HCT116 (cell line): Measurements from ENCODE around the gene HAPLN2. TPM values are rescaled to one million over a fixed set of nuclear protein-coding genes. Genes with fewer than 3 reads are reported as not detected.

Experiments
- ATAC-seq: fragments of 200-7000 bp; cut with Tn5 transposase; 2 replicates; pipeline ENCODE4 v1.9.1; 2020; ENCODE audit warnings: mild to moderate bottlenecking, moderate library complexity
- BruUV-seq: library from RNA; stranded (reverse); fragments of 400-500 nt; replicated peaks from 2 replicates; lab custom pipeline; 2021; lab: Mats Ljungman, UMichigan
- CTCF ChIA-PET: fragments of 300-600 bp; sonication (Branson Sonifier 250); formaldehyde crosslinking; loops from one replicate; lab custom pipeline; 2021; ENCODE audit warnings: antibody characterized with exemption; lab: Charles Lee
- POLR2A ChIA-PET: fragments of 300-600, 350-600 bp; sonication (Branson Sonifier 250); formaldehyde crosslinking; loops from one replicate; lab custom pipeline; 2021; ENCODE audit warnings: antibody characterized with exemption; lab: Charles Lee
- RAD21 ChIA-PET, 2 experiments: fragments of 300-600 bp; sonication (Branson Sonifier 250); formaldehyde crosslinking; loops; one replicate each; lab custom pipeline; 2023; ENCODE audit warnings: low total read pairs in 2 of 2; ENCODE audit not compliant: uncharacterized antibody in 2 of 2, unreplicated experiment in 2 of 2, low non-redundant PET in 1 of 2; lab: Charles Lee
- DNase-seq: peaks from one replicate; pipeline ENCODE4 v3.0.0-alpha.2; 2010; ENCODE audit warnings: low read depth, low spot score
- H2AFZ ChIP-seq: fragments of 200-600 bp; shearing (Covaris generic), sonication (generic); 2 replicates; pipeline ENCODE4 v1.6.1; 2017; ENCODE audit warnings: low read depth, mixed run types, mixed read lengths, antibody characterized with exemption, low read length; ENCODE audit not compliant: poor library complexity, severe bottlenecking
- H3K27ac ChIP-seq: 2 replicates; pipeline ENCODE4 v1.5.1; 2012; ENCODE audit warnings: low read depth, low read length
- H3K27me3 ChIP-seq: fragments of 200-600 bp; sonication (generic); 2 replicates; pipeline ENCODE4 v1.6.1; 2016; ENCODE audit warnings: mixed run types, low read length, mixed read lengths; ENCODE audit not compliant: insufficient read depth
- H3K36me3 ChIP-seq, 2 experiments: fragments of 200-500 bp in 1 of 2; fragments of 200-600 bp in 1 of 2; sonication (Bioruptor generic) in 1 of 2; sonication (generic) in 1 of 2; 2 replicates each; pipeline versions ENCODE4 v1.5.1 to v1.6.1; 2014 to 2016; ENCODE audit warnings: low read length in 2 of 2, inconsistent platforms in 1 of 2, mixed read lengths in 1 of 2, mixed run types in 1 of 2; ENCODE audit not compliant: insufficient read depth in 2 of 2, control insufficient read depth in 1 of 2
- H3K4me1 ChIP-seq, 2 experiments: fragments of 200-600 bp in 1 of 2; sonication (generic) in 1 of 2; 2 replicates each; pipeline versions ENCODE4 v1.5.1 to v1.6.1; 2012 to 2017; ENCODE audit warnings: low read length in 2 of 2, inconsistent platforms in 1 of 2, mild to moderate bottlenecking in 1 of 2, mixed read lengths in 1 of 2, mixed run types in 1 of 2, moderate library complexity in 1 of 2; ENCODE audit not compliant: insufficient read depth in 2 of 2, control insufficient read depth in 1 of 2
- H3K4me2 ChIP-seq: fragments of 200-600 bp; sonication (generic); 2 replicates; pipeline ENCODE4 v1.6.1; 2017; ENCODE audit warnings: mixed run types, low read length, mixed read lengths
- H3K4me3 ChIP-seq, 2 experiments: fragments of 200-600 bp in 1 of 2; sonication (generic) in 1 of 2; replicated peaks in 1 of 2; 2 replicates each; pipeline ENCODE4 v1.5.1; 2011 to 2016; ENCODE audit warnings: low read length in 2 of 2, control low read depth in 1 of 2, low read depth in 1 of 2, mild to moderate bottlenecking in 1 of 2, mixed read lengths in 1 of 2, mixed run types in 1 of 2
- H3K79me2 ChIP-seq: fragments of 200-600 bp; sonication (generic); 2 replicates; pipeline ENCODE4 v1.6.1; 2017; ENCODE audit warnings: mild to moderate bottlenecking, mixed run types, low read length, moderate library complexity, mixed read lengths; ENCODE audit not compliant: insufficient read depth
- H3K9ac ChIP-seq: fragments of 200-600 bp; sonication (generic); 2 replicates; pipeline ENCODE4 v1.6.1; 2016; ENCODE audit warnings: low read length, mixed read lengths
- H3K9me2 ChIP-seq: fragments of 200-600 bp; sonication (generic), shearing (Covaris generic); 2 replicates; pipeline ENCODE4 v1.6.1; 2017; ENCODE audit warnings: mixed run types, mild to moderate bottlenecking, moderate library complexity; ENCODE audit not compliant: insufficient read depth
- H3K9me3 ChIP-seq, 2 experiments: fragments of 200-500 bp in 1 of 2; fragments of 200-600 bp in 1 of 2; sonication (Bioruptor generic) in 1 of 2; sonication (generic) in 1 of 2; 2 replicates each; pipeline ENCODE4 v1.6.1; 2014 to 2017; ENCODE audit warnings: low read length in 2 of 2, mixed read lengths in 2 of 2, inconsistent platforms in 1 of 2, low read depth in 1 of 2, mild to moderate bottlenecking in 1 of 2, mixed run types in 1 of 2, moderate library complexity in 1 of 2; ENCODE audit not compliant: control insufficient read depth in 1 of 2, insufficient read depth in 1 of 2
- H4K20me1 ChIP-seq: fragments of 200-600 bp; sonication (generic), shearing (Covaris generic); 2 replicates; pipeline ENCODE4 v1.6.1; 2017; ENCODE audit warnings: mixed run types, mild to moderate bottlenecking, moderate library complexity; ENCODE audit not compliant: insufficient read depth
- CBX3 ChIP-seq: IDR thresholded peaks from 2 replicates; pipeline ENCODE4 v1.6.1; 2012; ENCODE audit warnings: low read depth
- CEBPB ChIP-seq: IDR thresholded peaks from 2 replicates; pipeline ENCODE4 v1.6.1; 2012; ENCODE audit warnings: low read depth
- EGR1 ChIP-seq: IDR thresholded peaks from 2 replicates; pipeline ENCODE4 v1.6.1; 2012; ENCODE audit warnings: low read depth
- ELF1 ChIP-seq: IDR thresholded peaks from 2 replicates; pipeline ENCODE4 v1.6.1; 2012; ENCODE audit warnings: low read depth, borderline replicate concordance
- EZH2 ChIP-seq: fragments of 200-600 bp; sonication (generic); IDR thresholded peaks from 2 replicates; pipeline ENCODE4 v1.6.1; 2017; ENCODE audit warnings: antibody characterized with exemption, mixed run types
- EZH2phosphoT487 ChIP-seq: fragments of 200-600 bp; IDR thresholded peaks from 2 replicates; pipeline ENCODE4 v1.6.1; 2018; ENCODE audit warnings: antibody characterized with exemption, borderline replicate concordance
- FOSL1 ChIP-seq: IDR thresholded peaks from 2 replicates; pipeline ENCODE4 v1.6.1; 2012; ENCODE audit warnings: low read depth
- POLR2AphosphoS5 ChIP-seq: IDR thresholded peaks from 2 replicates; pipeline ENCODE4 v1.6.1; 2011; ENCODE audit warnings: mild to moderate bottlenecking, low read depth, low read length, moderate library complexity
- RAD21 ChIP-seq: IDR thresholded peaks from 2 replicates; pipeline ENCODE4 v1.6.1; 2012; ENCODE audit warnings: low read depth, mild to moderate bottlenecking
- SIN3A ChIP-seq: IDR thresholded peaks from 2 replicates; pipeline ENCODE4 v1.6.1; 2012; ENCODE audit warnings: low read depth
- SRF ChIP-seq: IDR thresholded peaks from 2 replicates; pipeline ENCODE4 v1.6.1; 2012; ENCODE audit warnings: low read depth
- TCF7L2 ChIP-seq: IDR thresholded peaks from 2 replicates; pipeline ENCODE4 v1.7.0; 2011; ENCODE audit warnings: borderline replicate concordance, inconsistent platforms; ENCODE audit not compliant: insufficient read depth, insufficient read length; ENCODE audit errors: extremely low read depth
- YY1 ChIP-seq: IDR thresholded peaks from 2 replicates; pipeline ENCODE4 v1.6.1; 2011; ENCODE audit warnings: low read length, low read depth, moderate library complexity, mild to moderate bottlenecking; ENCODE audit not compliant: insufficient replicate concordance; ENCODE audit errors: extremely low read depth
- ZNF274 ChIP-seq: fragments of 200-500 bp; sonication (Bioruptor generic); IDR thresholded peaks from 2 replicates; pipeline ENCODE4 v1.6.1; 2014; ENCODE audit warnings: mild to moderate bottlenecking, low read depth, low read length, inconsistent platforms
- intact Hi-C: fragments of 100-400 bp; cut with micrococcal nuclease; formaldehyde crosslinking; loops from 2 replicates; pipeline ENCODE4 v1.10.0; 2022
- total RNA-seq: library from RNA; stranded (reverse); gene quantifications from one replicate; pipeline ENCODE4 v1.2.1, GENCODE V29; 2021; ENCODE audit not compliant: unreplicated experiment
- TF ChIP-seq, protein P1 (sequence below): IDR thresholded peaks from 2 replicates; pipeline ENCODE4 v1.6.1; 2012
- TF ChIP-seq, protein P2 (sequence below): IDR thresholded peaks from 2 replicates; pipeline ENCODE4 v1.6.1; 2012
- TF ChIP-seq, protein P3 (sequence below): IDR thresholded peaks from 2 replicates; pipeline ENCODE4 v1.6.1; 2011; ENCODE audit warnings: mild to moderate bottlenecking, low read length, moderate library complexity; ENCODE audit not compliant: insufficient replicate concordance; ENCODE audit errors: extremely low read depth

HAPLN2 gene
- total RNA-seq, 1 experiment from 2014 or later, result 0.54 TPM

DNA sequence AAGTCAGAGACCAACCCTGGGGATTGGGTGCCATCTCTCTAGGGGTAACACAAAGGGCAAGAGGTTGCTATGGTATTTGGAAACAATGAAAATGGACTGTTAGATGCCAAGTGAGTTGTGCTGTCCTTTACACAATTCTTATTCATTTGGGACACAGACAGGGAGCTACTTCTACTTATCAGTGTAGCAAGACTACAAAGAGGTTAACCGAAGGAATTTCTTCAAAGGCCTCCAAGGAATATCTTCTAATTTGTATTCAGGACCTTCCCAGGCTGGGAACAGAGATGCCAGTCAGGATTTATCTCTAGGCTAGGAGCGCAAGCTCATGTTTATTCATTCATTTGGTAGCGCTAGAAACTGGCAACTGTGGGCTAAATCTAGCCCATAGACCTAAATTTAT is 25.0 kb upstream of the HAPLN2 start:
- TF ChIP-seq, protein P1, sequence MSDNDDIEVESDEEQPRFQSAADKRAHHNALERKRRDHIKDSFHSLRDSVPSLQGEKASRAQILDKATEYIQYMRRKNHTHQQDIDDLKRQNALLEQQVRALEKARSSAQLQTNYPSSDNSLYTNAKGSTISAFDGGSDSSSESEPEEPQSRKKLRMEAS, result no peak
- no peak for TF ChIP-seq SIN3A
- no peak for TF ChIP-seq FOSL1
- no peak for TF ChIP-seq TCF7L2
- no peak; the same call in 1 of the 2 replicates for TF ChIP-seq POLR2AphosphoS5
- TF ChIP-seq SRF, result no peak
- no peak for TF ChIP-seq ZNF274
- TF ChIP-seq, protein P2, sequence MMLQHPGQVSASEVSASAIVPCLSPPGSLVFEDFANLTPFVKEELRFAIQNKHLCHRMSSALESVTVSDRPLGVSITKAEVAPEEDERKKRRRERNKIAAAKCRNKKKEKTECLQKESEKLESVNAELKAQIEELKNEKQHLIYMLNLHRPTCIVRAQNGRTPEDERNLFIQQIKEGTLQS, result no peak
- TF ChIP-seq CBX3, result no peak
- no peak for TF ChIP-seq EZH2
- TF ChIP-seq, protein P3, sequence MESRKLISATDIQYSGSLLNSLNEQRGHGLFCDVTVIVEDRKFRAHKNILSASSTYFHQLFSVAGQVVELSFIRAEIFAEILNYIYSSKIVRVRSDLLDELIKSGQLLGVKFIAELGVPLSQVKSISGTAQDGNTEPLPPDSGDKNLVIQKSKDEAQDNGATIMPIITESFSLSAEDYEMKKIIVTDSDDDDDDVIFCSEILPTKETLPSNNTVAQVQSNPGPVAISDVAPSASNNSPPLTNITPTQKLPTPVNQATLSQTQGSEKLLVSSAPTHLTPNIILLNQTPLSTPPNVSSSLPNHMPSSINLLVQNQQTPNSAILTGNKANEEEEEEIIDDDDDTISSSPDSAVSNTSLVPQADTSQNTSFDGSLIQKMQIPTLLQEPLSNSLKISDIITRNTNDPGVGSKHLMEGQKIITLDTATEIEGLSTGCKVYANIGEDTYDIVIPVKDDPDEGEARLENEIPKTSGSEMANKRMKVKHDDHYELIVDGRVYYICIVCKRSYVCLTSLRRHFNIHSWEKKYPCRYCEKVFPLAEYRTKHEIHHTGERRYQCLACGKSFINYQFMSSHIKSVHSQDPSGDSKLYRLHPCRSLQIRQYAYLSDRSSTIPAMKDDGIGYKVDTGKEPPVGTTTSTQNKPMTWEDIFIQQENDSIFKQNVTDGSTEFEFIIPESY, result no peak
- TF ChIP-seq CEBPB, result no peak
- TF ChIP-seq EZH2phosphoT487, result no peak
- no peak for TF ChIP-seq EGR1
- no peak for TF ChIP-seq ELF1
- TF ChIP-seq RAD21, result no peak
- TF ChIP-seq YY1, result no peak
- TF ChIP-seq, all 23 proteins: peak for 0

More for the DNA sequence above, 25.0 kb upstream of the HAPLN2 start:
- H3K27ac ChIP-seq, result no peak overlapping the region
- DNase-seq (no peak), ATAC-seq (no peak)
- H3K9ac ChIP-seq, result no peak overlapping the region
- ChIA-PET CTCF (interaction anchor here (1.3 kb wide), 1 partner anchor 14 kb away, joined by 4 read pairs; no protein-coding TSS in a partner anchor), POLR2A (interaction anchor here (1.1 kb wide), 2 partner anchors 67 to 92 kb away, joined by 3 read pairs; no protein-coding TSS in a partner anchor), RAD21 (no interaction called here)
- H3K79me2 ChIP-seq, result peaks cover 44% of the 10 kb centered on the region
- no peak overlapping the region for H3K4me2 ChIP-seq
- peaks cover 29 to 61% of the 10 kb centered on the region in 2 experiments; a peak in 3 of 4 replicates for H3K36me3 ChIP-seq
- H3K4me3 ChIP-seq, result no peak overlapping the region
- H3K27me3 ChIP-seq, result no peaks in the 10 kb centered on the region
- no peaks in the 10 kb centered on the region for H3K9me2 ChIP-seq
- no peaks in the 10 kb centered on the region for H4K20me1 ChIP-seq
- peaks cover 4 to 19% of the 10 kb centered on the region in 2 experiments; a peak in 2 of 4 replicates for H3K4me1 ChIP-seq
- H3K9me3 ChIP-seq, result no peaks in the 10 kb centered on the region
- H2AFZ ChIP-seq, result no peak overlapping the region
- intact Hi-C loops, result no loop called here
- no TSS peak for BruUV-seq
